ENCODE measurements around the gene CLIC3. TPM values are rescaled to one million over a fixed set of nuclear protein-coding genes. Genes with fewer than 3 reads are reported as not detected.

Gene CLIC3
- polyA plus RNA-seq, 2 of the 4 experiments (the other 2 are of a cell fraction), result 0.61 to 6.4 TPM

GRCh38 chr9:137037035-137037434 is 40.7 kb upstream of the CLIC3 start:
- ChIA-PET POLR2A (no interaction called here), CTCF (interaction anchor here (0.6 to 20.4 kb wide), 11 partner anchors 10 to 231 kb away, joined by 3 to 282 read pairs (median 25); partner anchors contain the start of genes ABCA2, AJM1, C8G and FBXW5)
- ATAC-seq (no peak), DNase-seq (ENCODE audit: low read depth in 1 of 2, low spot score in 1 of 2) (no peak), FAIRE-seq (no peak)
- TF ChIP-seq MAFK (IDR thresholded peaks at IDR 0.05; ENCODE audit: partially characterized antibody) (no peak), ZFP36 (IDR thresholded peaks at IDR 0.05; ENCODE audit: borderline replicate concordance, partially characterized antibody) (no peak), EHF (CRISPR knock-in tag; IDR thresholded peaks at IDR 0.05) (no peak), RFX5 (IDR thresholded peaks at IDR 0.05) (no peak), POLR2AphosphoS2 (conservative IDR thresholded peaks at IDR 0.05; ENCODE audit: low read length) (no peak), SREBF2 (IDR thresholded peaks at IDR 0.05) (no peak), CBX8 (IDR thresholded peaks at IDR 0.05) (no peak), ZSCAN20 (CRISPR knock-in tag; IDR thresholded peaks at IDR 0.05) (no peak), CHD2 (IDR thresholded peaks at IDR 0.05; ENCODE audit: low read length, partially characterized antibody) (no peak), ZNF302 (CRISPR knock-in tag; IDR thresholded peaks at IDR 0.05) (no peak), POLR2A (IDR thresholded peaks at IDR 0.05; ENCODE audit: low read length) (no peak), JUNB (IDR thresholded peaks at IDR 0.05) (no peak), HEYL (CRISPR knock-in tag; IDR thresholded peaks at IDR 0.05) (no peak), USF2 (IDR thresholded peaks at IDR 0.05) (no peak), FOSB (CRISPR knock-in tag; IDR thresholded peaks at IDR 0.05) (no peak), MAZ (IDR thresholded peaks at IDR 0.05; ENCODE audit: borderline replicate concordance, low read depth, low read length) (no peak), HOXB5 (CRISPR knock-in tag; IDR thresholded peaks at IDR 0.05) (no peak), GATA3 (IDR thresholded peaks at IDR 0.05; ENCODE audit: borderline replicate concordance) (no peak), KDM1A (IDR thresholded peaks at IDR 0.05; ENCODE audit: low read depth) (no peak)
- WGBS (ENCODE audit: missing lambda C conversion rate), result 89% methylated on average over 10 of the region's 13 CpGs
- H3K9me3 ChIP-seq, result no peaks in the 10 kb centered on the region
- peaks cover 15% of the 10 kb centered on the region for H3K4me1 ChIP-seq
- H3K4me3 ChIP-seq, result no peak overlapping the region
- no peak overlapping the region for H3K4me2 ChIP-seq
- no peak overlapping the region for H3K27ac ChIP-seq

- no peak overlapping the region for H3K4me2 ChIP-seq
- no peak overlapping the region for H3K4me3 ChIP-seq
- DNase-seq (ENCODE audit: low read depth in 1 of 2, low spot score in 1 of 2) (no peak), ATAC-seq (no peak), FAIRE-seq (no peak)
- H3K4me1 ChIP-seq, result peaks cover 18% of the 10 kb centered on the region
- H3K9me3 ChIP-seq, result no peaks in the 10 kb centered on the region
- CTCF ChIA-PET, result interaction anchor here (0.6 to 20.4 kb wide), 54 partner anchors 8 to 278 kb away, joined by 3 to 282 read pairs (median 6); partner anchors contain the start of genes ABCA2, AJM1, C8G and CLIC3
- POLR2A ChIA-PET, result interaction anchor here (1.4 to 1.7 kb wide), 2 partner anchors 88 to 188 kb away, joined by 4 to 5 read pairs; no protein-coding TSS in a partner anchor
- WGBS (ENCODE audit: missing lambda C conversion rate), result 54% methylated on average over 2 of the region's 8 CpGs
- no peak for TF ChIP-seq MYC (IDR thresholded peaks at IDR 0.05; ENCODE audit: borderline replicate concordance, low read length)
- no peak for TF ChIP-seq CBX8 (IDR thresholded peaks at IDR 0.05)
- TF ChIP-seq NFE2L2 (conservative IDR thresholded peaks at IDR 0.05; ENCODE audit: low read length), result no peak
- no peak for TF ChIP-seq CEBPB (IDR thresholded peaks at IDR 0.05)
- no peak for TF ChIP-seq SREBF2 (IDR thresholded peaks at IDR 0.05)
- no peak for TF ChIP-seq FOSB (CRISPR knock-in tag; IDR thresholded peaks at IDR 0.05)
- TF ChIP-seq RCOR1 (IDR thresholded peaks at IDR 0.05; ENCODE audit: low read depth, low read length), result no peak
- TF ChIP-seq KDM5A (IDR thresholded peaks at IDR 0.05), result no peak
- TF ChIP-seq RFX5 (IDR thresholded peaks at IDR 0.05), result no peak
- no peak for TF ChIP-seq HDAC2 (IDR thresholded peaks at IDR 0.05)
- TF ChIP-seq ZFP36 (IDR thresholded peaks at IDR 0.05; ENCODE audit: borderline replicate concordance, partially characterized antibody), result no peak
- TF ChIP-seq RARB (CRISPR knock-in tag; IDR thresholded peaks at IDR 0.05), result no peak
- no peak for TF ChIP-seq HMGXB4 (CRISPR knock-in tag; IDR thresholded peaks at IDR 0.05; ENCODE audit: borderline replicate concordance)
- TF ChIP-seq RNF2 (IDR thresholded peaks at IDR 0.05; ENCODE audit: borderline replicate concordance, low read depth), result no peak
- no peak for TF ChIP-seq TP53 (CRISPR knock-in tag; IDR thresholded peaks at IDR 0.05)
- TF ChIP-seq JUNB (IDR thresholded peaks at IDR 0.05), result no peak
- no peak for TF ChIP-seq JUN (IDR thresholded peaks at IDR 0.05)
- TF ChIP-seq MAX (IDR thresholded peaks at IDR 0.05), result no peak
- TF ChIP-seq MAZ (IDR thresholded peaks at IDR 0.05; ENCODE audit: borderline replicate concordance, low read depth, low read length), result no peak
- TF ChIP-seq EHF (CRISPR knock-in tag; IDR thresholded peaks at IDR 0.05), result no peak
- no peak overlapping the region for H3K27ac ChIP-seq
Observed at GRCh38 chr9:137035937-137036336, 39.6 kb upstream of the CLIC3 start.
